Neural cell (in vitro differentiated cells): ENCODE results near the gene PARD3B. TPM values are rescaled to one million over a fixed set of nuclear protein-coding genes. Genes with fewer than 3 reads are reported as not detected.

ENCODE experiments used
- H2AFZ ChIP-seq: fragments of 200-600, 300-800 bp; sonication (generic), shearing (Covaris generic); 2 replicates; pipeline ENCODE4 v1.6.0; 2014; ENCODE audit warnings: low read depth, mild to moderate bottlenecking, antibody characterized with exemption, low read length, moderate library complexity
- H3F3A ChIP-seq: fragments of 200-600 bp; shearing (Covaris generic); 2 replicates; pipeline ENCODE4 v1.6.1; 2016; ENCODE audit warnings: mild to moderate bottlenecking, moderate library complexity, mixed read lengths, antibody characterized with exemption, low read length; ENCODE audit not compliant: insufficient read depth, poor library complexity, severe bottlenecking
- H3K27ac ChIP-seq: fragments of 200-600, 300-800 bp; sonication (generic), shearing (Covaris generic); 2 replicates; pipeline ENCODE4 v1.5.1; 2014; ENCODE audit warnings: mild to moderate bottlenecking, low read length, moderate library complexity
- H3K27me3 ChIP-seq: fragments of 300-800, 200-600 bp; sonication (generic), shearing (Covaris generic); 2 replicates; pipeline ENCODE4 v1.6.0; 2014; ENCODE audit warnings: mild to moderate bottlenecking, low read depth, low read length, moderate library complexity; ENCODE audit not compliant: insufficient read depth
- H3K36me3 ChIP-seq: fragments of 300-800, 200-600 bp; sonication (generic), shearing (Covaris generic); 2 replicates; pipeline ENCODE4 v1.5.1; 2014; ENCODE audit warnings: mild to moderate bottlenecking, antibody characterized with exemption, low read length, moderate library complexity; ENCODE audit not compliant: insufficient read depth
- H3K4me2 ChIP-seq: fragments of 300-800, 200-600 bp; sonication (generic), shearing (Covaris generic); 2 replicates; pipeline ENCODE4 v1.6.0; 2014; ENCODE audit warnings: mild to moderate bottlenecking, low read length
- H3K4me3 ChIP-seq: fragments of 300-800, 200-600 bp; sonication (generic), shearing (Covaris generic); 2 replicates; pipeline ENCODE4 v1.5.1; 2014; ENCODE audit warnings: mild to moderate bottlenecking, low read length, moderate library complexity
- H3K79me2 ChIP-seq: fragments of 200-600 bp; shearing (Covaris generic); replicated peaks from 2 replicates; pipeline ENCODE4 v1.6.0; 2014; ENCODE audit warnings: mild to moderate bottlenecking, low read length, moderate library complexity; ENCODE audit not compliant: insufficient read depth
- H3K9ac ChIP-seq: fragments of 300-800, 200-600 bp; sonication (generic), shearing (Covaris generic); 2 replicates; pipeline ENCODE4 v1.6.1; 2016; ENCODE audit warnings: mild to moderate bottlenecking, low read length, mixed read lengths
- H3K9me2 ChIP-seq: fragments of 200-600 bp; shearing (Covaris generic); 2 replicates; pipeline ENCODE4 v1.6.1; 2016; ENCODE audit warnings: mild to moderate bottlenecking, low read length, mixed read lengths; ENCODE audit not compliant: insufficient read depth
- H3K9me3 ChIP-seq: fragments of 200-600, 300-800 bp; sonication (generic), shearing (Covaris generic); 2 replicates; pipeline ENCODE4 v1.6.1; 2016; ENCODE audit warnings: mild to moderate bottlenecking, mixed run types, low read length, moderate library complexity, mixed read lengths
- H4K20me1 ChIP-seq: fragments of 200-600 bp; shearing (Covaris generic); 2 replicates; pipeline ENCODE4 v1.6.1; 2016; ENCODE audit warnings: mild to moderate bottlenecking, mixed run types; ENCODE audit not compliant: insufficient read depth
- EP300 ChIP-seq: fragments of 450-650 bp; conservative IDR thresholded peaks from 2 replicates; pipeline ENCODE4 v1.6.1; 2014; ENCODE audit warnings: antibody characterized with exemption, mild to moderate bottlenecking, moderate library complexity; ENCODE audit not compliant: poor library complexity, severe bottlenecking
- EZH2 ChIP-seq: fragments of 200-600, 300-800 bp; shearing (Covaris generic), sonication (generic); IDR thresholded peaks from 2 replicates; pipeline ENCODE4 v1.6.1; 2014; ENCODE audit warnings: antibody characterized with exemption, low read length, borderline replicate concordance, mild to moderate bottlenecking; ENCODE audit not compliant: insufficient read depth, poor library complexity, severe bottlenecking
- MXI1 ChIP-seq: fragments of 450-650 bp; conservative IDR thresholded peaks from 2 replicates; pipeline ENCODE4 v1.6.1; 2014; ENCODE audit warnings: antibody characterized with exemption, mild to moderate bottlenecking; ENCODE audit not compliant: poor library complexity, severe bottlenecking
- POLR2AphosphoS5 ChIP-seq: IDR thresholded peaks from 2 replicates; pipeline ENCODE4 v1.6.1; 2012
- RAD21 ChIP-seq: fragments of 450-650 bp; conservative IDR thresholded peaks from 2 replicates; pipeline ENCODE4 v1.6.1; 2014; ENCODE audit warnings: antibody characterized with exemption, mild to moderate bottlenecking, moderate library complexity
- SMC3 ChIP-seq: fragments of 450-650 bp; conservative IDR thresholded peaks from 2 replicates; pipeline ENCODE4 v1.6.1; 2014; ENCODE audit warnings: antibody characterized with exemption, mild to moderate bottlenecking, moderate library complexity; ENCODE audit not compliant: poor library complexity
- TAF1 ChIP-seq: IDR thresholded peaks from 2 replicates; pipeline ENCODE4 v1.6.1; 2012; ENCODE audit warnings: low read depth
- polyA plus RNA-seq: library from polyadenylated mRNA; depleted of rRNA; stranded (reverse); fragments of >200 nt; gene quantifications from 2 replicates; pipeline ENCODE4 v1.2.3, GENCODE V29; 2014
- TF ChIP-seq, protein P1 (sequence below): fragments of 450-650 bp; IDR thresholded peaks from 2 replicates; pipeline ENCODE4 v1.5.1; 2014; ENCODE audit warnings: antibody characterized with exemption, mild to moderate bottlenecking, moderate library complexity; ENCODE audit not compliant: poor library complexity, severe bottlenecking
- TF ChIP-seq, protein P2 (sequence below): IDR thresholded peaks from 2 replicates; pipeline ENCODE4 v1.6.1; 2012; ENCODE audit warnings: borderline replicate concordance

The PARD3B gene
- polyA plus RNA-seq, 1 donor from 2014 or later = 0.54 TPM

DNA sequence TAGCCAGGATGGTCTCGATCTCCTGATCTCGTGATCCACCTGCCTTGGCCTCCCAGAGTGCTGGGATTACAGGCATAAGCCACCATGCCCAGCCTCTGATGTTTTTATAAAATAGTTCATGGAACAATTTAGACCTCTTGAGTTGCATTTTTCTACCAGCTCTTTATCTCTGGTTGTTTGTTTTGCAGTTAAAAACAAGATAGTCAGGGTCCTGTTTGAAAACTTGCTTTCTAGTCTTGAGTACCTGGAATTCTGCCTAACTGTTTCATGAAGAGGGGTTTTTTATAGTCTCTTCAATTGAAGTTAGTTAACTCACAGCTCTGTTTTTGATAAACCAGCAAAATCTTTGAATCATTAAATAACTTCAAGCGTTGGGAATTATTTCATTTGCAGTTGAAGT lies 244.8 kb downstream of the PARD3B start:
- Histone ChIP-seq H3K4me2 (no peak overlapping the region), H3K9me3 (no peaks in the 10 kb centered on the region), H3K36me3 (no peaks in the 10 kb centered on the region), H4K20me1 (no peaks in the 10 kb centered on the region), H3K79me2 (no peaks in the 10 kb centered on the region), H3F3A (no peaks in the 10 kb centered on the region), H3K27ac (no peak overlapping the region), H3K9ac (no peak overlapping the region), H3K4me3 (no peak overlapping the region), H3K27me3 (no peaks in the 10 kb centered on the region), H2AFZ (no peak overlapping the region), H3K9me2 (no peaks in the 10 kb centered on the region)
- TF ChIP-seq POLR2AphosphoS5 = no peak
- no peak for TF ChIP-seq MXI1
- TF ChIP-seq EZH2 = no peak
- no peak for TF ChIP-seq RAD21
- TF ChIP-seq SMC3 = no peak
- TF ChIP-seq, protein P1, sequence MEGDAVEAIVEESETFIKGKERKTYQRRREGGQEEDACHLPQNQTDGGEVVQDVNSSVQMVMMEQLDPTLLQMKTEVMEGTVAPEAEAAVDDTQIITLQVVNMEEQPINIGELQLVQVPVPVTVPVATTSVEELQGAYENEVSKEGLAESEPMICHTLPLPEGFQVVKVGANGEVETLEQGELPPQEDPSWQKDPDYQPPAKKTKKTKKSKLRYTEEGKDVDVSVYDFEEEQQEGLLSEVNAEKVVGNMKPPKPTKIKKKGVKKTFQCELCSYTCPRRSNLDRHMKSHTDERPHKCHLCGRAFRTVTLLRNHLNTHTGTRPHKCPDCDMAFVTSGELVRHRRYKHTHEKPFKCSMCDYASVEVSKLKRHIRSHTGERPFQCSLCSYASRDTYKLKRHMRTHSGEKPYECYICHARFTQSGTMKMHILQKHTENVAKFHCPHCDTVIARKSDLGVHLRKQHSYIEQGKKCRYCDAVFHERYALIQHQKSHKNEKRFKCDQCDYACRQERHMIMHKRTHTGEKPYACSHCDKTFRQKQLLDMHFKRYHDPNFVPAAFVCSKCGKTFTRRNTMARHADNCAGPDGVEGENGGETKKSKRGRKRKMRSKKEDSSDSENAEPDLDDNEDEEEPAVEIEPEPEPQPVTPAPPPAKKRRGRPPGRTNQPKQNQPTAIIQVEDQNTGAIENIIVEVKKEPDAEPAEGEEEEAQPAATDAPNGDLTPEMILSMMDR = no peak
- TF ChIP-seq EP300 = no peak
- TF ChIP-seq, protein P2, sequence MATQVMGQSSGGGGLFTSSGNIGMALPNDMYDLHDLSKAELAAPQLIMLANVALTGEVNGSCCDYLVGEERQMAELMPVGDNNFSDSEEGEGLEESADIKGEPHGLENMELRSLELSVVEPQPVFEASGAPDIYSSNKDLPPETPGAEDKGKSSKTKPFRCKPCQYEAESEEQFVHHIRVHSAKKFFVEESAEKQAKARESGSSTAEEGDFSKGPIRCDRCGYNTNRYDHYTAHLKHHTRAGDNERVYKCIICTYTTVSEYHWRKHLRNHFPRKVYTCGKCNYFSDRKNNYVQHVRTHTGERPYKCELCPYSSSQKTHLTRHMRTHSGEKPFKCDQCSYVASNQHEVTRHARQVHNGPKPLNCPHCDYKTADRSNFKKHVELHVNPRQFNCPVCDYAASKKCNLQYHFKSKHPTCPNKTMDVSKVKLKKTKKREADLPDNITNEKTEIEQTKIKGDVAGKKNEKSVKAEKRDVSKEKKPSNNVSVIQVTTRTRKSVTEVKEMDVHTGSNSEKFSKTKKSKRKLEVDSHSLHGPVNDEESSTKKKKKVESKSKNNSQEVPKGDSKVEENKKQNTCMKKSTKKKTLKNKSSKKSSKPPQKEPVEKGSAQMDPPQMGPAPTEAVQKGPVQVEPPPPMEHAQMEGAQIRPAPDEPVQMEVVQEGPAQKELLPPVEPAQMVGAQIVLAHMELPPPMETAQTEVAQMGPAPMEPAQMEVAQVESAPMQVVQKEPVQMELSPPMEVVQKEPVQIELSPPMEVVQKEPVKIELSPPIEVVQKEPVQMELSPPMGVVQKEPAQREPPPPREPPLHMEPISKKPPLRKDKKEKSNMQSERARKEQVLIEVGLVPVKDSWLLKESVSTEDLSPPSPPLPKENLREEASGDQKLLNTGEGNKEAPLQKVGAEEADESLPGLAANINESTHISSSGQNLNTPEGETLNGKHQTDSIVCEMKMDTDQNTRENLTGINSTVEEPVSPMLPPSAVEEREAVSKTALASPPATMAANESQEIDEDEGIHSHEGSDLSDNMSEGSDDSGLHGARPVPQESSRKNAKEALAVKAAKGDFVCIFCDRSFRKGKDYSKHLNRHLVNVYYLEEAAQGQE = no peak
- TF ChIP-seq TAF1 = no peak

DNA sequence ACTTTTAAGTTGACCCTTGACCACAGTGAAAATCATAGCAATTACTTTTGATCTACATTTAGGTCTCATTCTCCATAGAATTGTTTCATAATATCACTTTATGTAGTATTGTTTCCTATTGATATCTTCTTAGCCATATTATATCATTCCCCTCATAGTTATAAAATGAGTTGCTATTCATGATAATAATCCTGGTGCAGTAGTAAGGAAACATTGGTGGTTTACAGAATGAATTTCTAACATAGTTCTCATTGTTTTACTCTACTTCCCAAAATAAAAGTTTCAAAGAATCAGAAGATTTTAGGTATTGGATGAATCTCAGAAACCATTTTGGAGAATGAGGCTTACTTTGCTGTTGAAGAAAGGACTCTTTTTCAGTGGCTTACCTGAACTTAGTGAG lies 246.0 kb downstream of the PARD3B start:
- Histone ChIP-seq H2AFZ (no peak overlapping the region), H3K4me3 (no peak overlapping the region), H3K27ac (no peak overlapping the region), H3K79me2 (no peaks in the 10 kb centered on the region), H3K9me3 (no peaks in the 10 kb centered on the region), H3K9ac (no peak overlapping the region), H3K36me3 (no peaks in the 10 kb centered on the region), H3K9me2 (no peaks in the 10 kb centered on the region), H3F3A (no peaks in the 10 kb centered on the region), H4K20me1 (no peaks in the 10 kb centered on the region), H3K4me2 (no peak overlapping the region), H3K27me3 (no peaks in the 10 kb centered on the region)
- TF ChIP-seq RAD21 = no peak
- TF ChIP-seq, protein P2 = no peak
- TF ChIP-seq, protein P1 = no peak
- no peak for TF ChIP-seq EP300
- no peak for TF ChIP-seq EZH2
- TF ChIP-seq MXI1 = no peak
- no peak for TF ChIP-seq POLR2AphosphoS5
